Stimulated activated naive CD8-positive, alpha-beta T cell treated with anti-CD3 and anti-CD28 coated beads, Interleukin-15, Interleukin-2, amounts not matched to agents 100 ng/mL and 50 ng/mL, for 24 hours (primary cell): ENCODE data around the gene CPPED1.

Experiments
- H3K27ac Mint-ChIP-seq: one replicate; pipeline ENCODE4 v1.8.0; 2021; ENCODE audit warnings: mild to moderate bottlenecking, mixed read lengths
- H3K27me3 Mint-ChIP-seq: one replicate; pipeline ENCODE4 v1.8.0; 2021; ENCODE audit warnings: mixed read lengths
- H3K36me3 Mint-ChIP-seq: one replicate; pipeline ENCODE4 v1.8.0; 2021; ENCODE audit warnings: low read depth, mixed read lengths
- H3K4me1 Mint-ChIP-seq: one replicate; pipeline ENCODE4 v1.8.0; 2021; ENCODE audit warnings: low read depth, mixed read lengths
- H3K4me3 Mint-ChIP-seq: one replicate; pipeline ENCODE4 v1.8.0; 2021; ENCODE audit warnings: mild to moderate bottlenecking, mixed read lengths
- H3K9me3 Mint-ChIP-seq: one replicate; pipeline ENCODE4 v1.8.0; 2021; ENCODE audit warnings: mixed read lengths

The CPPED1 gene

DNA sequence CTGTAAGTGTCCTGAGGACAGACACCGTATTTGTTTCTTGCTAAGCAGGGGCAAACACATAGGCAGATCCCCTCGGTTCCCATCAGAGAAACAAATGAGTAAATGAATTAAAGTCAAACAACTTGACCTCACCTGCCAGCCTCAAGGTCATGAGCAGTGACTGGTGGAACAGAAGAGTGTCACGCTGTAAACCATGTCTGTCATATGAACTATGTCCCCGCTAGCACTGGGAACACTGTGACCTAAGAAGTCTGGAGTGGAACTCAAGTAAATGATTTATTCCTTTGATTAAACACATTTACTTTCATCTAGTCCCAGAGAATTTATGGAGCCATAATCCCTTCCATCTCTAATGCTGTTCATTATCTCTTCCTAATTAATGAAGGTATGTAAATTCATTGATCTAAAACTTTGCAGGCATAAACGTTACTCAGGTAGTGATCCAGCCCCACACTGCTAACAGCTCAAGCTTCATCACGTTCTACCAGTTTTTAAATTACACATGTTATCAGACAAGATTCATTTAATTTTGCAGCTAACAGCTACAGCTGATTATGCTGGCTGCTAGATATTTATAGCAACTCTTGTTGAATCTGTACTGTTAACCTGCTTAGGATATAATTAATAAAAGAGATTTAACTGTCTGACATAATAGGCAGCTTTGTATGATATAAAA, 38.7 kb downstream of the CPPED1 start:
- Mint-ChIP-seq H3K36me3 (peaks cover 4% of the 10 kb centered on the region), H3K4me1 (peaks cover 5% of the 10 kb centered on the region)

DNA sequence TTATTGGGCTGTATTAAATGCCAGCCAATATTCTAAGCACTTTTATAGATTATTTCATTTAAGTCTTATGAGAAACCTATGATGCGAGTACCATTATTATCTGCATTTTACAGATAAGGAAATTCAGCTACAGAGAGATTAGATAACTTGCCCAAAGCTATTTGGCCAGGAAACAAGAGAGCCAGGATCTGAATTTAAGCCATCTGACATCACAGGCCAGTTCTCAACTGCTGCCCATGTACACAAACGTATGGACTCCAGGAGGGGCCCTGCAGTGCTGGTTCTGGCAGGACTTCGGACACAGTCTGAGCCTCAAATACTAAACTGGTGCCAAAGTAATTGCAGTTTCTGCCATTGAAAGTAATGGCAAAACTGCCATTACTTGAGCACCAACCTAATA, 40.2 kb downstream of the CPPED1 start:
- Mint-ChIP-seq H3K36me3 (peaks cover 4% of the 10 kb centered on the region), H3K9me3 (no peaks in the 10 kb centered on the region), H3K4me3 (no peak overlapping the region), H3K4me1 (peaks cover 7% of the 10 kb centered on the region), H3K27me3 (no peaks in the 10 kb centered on the region), H3K27ac (no peak overlapping the region)

More for the DNA sequence above, 38.7 kb downstream of the CPPED1 start:
- no peak overlapping the region for H3K4me3 Mint-ChIP-seq
- no peaks in the 10 kb centered on the region for H3K27me3 Mint-ChIP-seq
- H3K27ac Mint-ChIP-seq = no peak overlapping the region
- no peaks in the 10 kb centered on the region for H3K9me3 Mint-ChIP-seq

DNA sequence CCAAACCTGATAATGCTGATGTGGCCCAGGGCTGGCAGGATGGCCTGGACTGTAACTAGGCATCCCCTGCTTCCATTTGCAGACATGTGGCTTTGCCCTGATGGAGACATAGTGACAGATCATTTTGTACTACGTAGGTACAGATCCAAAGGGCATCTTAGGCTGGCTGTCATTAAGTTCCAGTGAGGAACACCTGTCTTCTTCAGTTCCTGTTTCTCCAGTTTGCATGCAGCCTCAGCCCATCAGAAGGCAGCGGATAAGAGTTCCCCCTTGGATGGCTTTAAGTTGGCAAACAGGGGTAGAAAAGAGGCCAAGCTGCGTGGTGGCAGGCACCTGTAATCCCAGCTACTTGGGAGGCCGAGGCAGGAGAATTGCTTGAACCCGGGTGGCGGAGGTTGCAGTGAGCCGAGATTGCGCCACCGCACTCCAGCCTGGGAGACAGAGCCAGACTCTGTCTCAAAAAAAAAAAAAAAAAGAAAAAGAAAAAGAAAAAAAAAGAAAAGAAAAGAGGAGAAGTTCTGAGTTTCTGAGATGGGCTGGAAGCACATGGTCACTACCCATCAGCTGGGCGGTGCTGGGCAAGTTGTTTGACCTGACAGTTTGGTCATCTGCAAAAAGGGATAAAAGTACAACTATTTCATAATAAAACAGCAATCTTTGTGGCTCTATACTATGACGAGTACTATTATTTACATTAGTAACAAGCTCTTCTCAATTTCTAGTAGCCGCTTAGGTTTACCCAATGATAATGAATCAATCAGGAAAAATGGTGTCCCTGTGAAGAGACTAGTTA, 42.7 kb downstream of the CPPED1 start:
- no peak overlapping the region for H3K27ac Mint-ChIP-seq

DNA sequence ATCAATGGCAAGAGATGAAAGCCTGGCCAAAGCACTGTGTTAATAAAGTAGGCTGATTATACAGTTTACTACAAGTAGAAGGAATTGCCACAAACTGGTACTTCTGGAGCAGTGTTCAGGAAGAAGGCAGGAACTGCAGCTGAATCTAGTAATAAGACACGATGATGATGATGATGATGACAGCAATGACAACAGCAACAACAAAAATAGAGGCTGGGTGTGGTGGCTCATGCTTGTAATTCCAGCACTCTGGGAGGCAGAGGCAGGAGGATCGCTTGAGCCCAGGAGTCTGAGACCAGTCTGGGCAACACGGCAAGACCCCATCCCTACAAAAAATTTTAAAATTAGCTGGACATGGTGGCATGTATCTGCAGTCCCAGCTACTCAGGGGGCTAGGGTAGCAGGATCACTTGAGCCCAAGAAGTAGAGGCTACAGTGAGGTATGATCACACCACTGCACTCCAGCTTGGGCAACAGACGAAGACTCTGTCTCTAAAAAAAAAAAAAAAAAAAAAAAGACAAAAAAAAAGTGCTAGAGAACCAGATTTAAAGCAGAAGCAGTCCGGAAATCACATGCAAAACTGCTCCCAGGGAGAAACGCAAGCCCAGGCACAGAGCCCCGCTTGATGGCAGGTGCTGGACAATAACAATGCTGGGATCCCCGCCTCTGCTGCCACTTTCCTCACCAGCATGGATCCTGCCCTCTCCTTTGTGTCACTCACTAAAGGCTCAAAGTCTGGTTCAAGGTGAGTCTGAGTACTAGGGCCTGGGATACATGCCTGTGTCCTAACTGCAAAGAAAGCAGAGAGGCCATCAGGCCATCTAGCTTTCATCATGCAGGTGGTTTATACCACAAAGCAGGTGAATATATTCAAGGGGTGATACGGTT, 44.8 kb downstream of the CPPED1 start:
- Mint-ChIP-seq H3K27ac (no peak overlapping the region), H3K36me3 (peaks cover 4% of the 10 kb centered on the region), H3K4me1 (peaks cover 4% of the 10 kb centered on the region), H3K9me3 (no peaks in the 10 kb centered on the region), H3K27me3 (no peaks in the 10 kb centered on the region), H3K4me3 (no peak overlapping the region)

More for the DNA sequence above, 42.7 kb downstream of the CPPED1 start:
- peaks cover 4% of the 10 kb centered on the region for H3K36me3 Mint-ChIP-seq
- no peaks in the 10 kb centered on the region for H3K9me3 Mint-ChIP-seq
- no peak overlapping the region for H3K4me3 Mint-ChIP-seq
- H3K27me3 Mint-ChIP-seq = no peaks in the 10 kb centered on the region
- peaks cover 4% of the 10 kb centered on the region for H3K4me1 Mint-ChIP-seq

DNA sequence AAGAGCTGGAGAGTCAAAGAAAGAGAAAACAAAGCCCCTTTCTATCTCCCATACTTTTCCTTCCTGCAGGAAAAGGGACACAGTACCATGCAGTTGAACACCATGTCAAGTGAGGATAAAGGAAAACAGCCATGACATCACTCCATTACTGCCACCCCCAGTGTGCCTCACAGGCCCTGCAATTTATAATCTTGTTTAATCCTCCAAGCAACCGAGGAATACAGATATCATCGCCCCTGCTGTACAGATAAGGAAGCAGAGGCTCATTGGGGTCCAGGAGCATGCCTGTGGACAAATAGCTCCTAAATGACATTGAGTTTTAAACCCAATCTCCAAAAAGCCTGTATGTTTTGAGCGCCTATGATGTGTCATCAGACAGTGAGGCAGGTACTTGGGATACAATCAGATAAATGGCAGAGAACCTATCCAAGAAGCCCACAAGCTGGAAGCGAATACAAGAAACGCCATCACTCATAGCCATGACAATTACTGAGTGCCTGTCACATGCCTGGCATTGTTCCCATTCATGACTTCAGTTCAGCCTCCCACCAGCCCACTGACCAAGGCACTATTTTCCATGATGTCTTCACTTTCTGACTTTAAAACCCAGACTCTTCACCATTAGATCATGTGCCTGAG, 45.5 kb downstream of the CPPED1 start:
- Mint-ChIP-seq H3K4me1 (peaks cover 4% of the 10 kb centered on the region), H3K27me3 (no peaks in the 10 kb centered on the region), H3K27ac (no peak overlapping the region), H3K36me3 (peaks cover 4% of the 10 kb centered on the region), H3K9me3 (no peaks in the 10 kb centered on the region), H3K4me3 (no peak overlapping the region)

DNA sequence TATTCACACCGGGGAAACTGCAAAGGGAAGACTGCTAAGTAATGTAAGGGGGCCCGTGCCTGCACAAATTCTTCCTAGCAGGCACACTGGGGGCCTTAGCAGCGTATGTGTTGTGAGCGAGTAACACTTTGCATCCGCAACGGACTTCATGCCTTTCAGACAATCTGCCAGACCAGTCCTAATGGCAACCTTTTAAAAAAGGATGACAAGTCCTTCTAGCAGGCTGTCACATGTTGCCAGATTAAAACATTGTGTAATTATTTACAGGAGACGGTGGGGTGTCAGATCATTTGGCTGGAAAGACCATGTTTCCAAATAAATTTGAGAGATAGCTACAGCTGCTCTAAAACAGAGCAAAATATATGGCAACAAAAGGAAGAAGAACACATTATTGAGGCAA, 46.1 kb downstream of the CPPED1 start:
- Mint-ChIP-seq H3K9me3 (no peaks in the 10 kb centered on the region), H3K27me3 (no peaks in the 10 kb centered on the region), H3K36me3 (peaks cover 4% of the 10 kb centered on the region), H3K4me3 (no peak overlapping the region), H3K4me1 (peaks cover 4% of the 10 kb centered on the region), H3K27ac (no peak overlapping the region)

DNA sequence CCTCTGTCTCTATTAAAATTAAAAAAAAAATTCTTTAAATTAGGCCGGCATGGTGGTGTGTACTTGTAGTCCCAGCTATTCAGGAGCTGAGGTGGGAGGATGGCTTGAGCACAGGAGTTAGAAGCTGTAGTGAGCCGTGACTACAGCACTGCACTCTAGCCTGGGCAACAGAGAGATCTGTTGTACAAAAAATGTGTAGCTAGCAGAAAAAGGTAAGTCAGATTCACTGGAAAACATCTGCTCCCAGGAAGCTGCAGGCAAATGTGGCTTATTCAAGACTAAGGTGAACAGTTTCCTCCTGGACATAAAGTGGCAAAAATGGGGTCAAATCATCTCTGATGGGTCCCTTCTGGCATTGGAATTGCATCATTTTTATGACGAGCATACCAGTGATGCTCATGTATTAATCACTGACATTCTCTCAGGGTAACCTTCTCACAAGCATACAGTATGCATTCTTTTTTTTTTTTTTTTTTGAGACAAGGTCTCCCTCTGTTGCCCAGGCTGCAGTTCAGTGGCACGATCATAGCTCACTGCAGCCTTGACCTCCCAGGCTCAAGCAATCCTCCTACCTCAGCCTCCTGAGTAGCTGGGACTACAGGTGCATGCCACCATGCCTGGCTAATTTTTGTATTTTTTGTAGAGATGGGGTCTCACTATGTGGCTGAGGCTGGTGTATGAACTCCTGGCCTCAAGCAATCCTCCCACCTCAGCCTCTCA, 48.7 kb downstream of the CPPED1 start:
- no peak overlapping the region for H3K4me3 Mint-ChIP-seq

DNA sequence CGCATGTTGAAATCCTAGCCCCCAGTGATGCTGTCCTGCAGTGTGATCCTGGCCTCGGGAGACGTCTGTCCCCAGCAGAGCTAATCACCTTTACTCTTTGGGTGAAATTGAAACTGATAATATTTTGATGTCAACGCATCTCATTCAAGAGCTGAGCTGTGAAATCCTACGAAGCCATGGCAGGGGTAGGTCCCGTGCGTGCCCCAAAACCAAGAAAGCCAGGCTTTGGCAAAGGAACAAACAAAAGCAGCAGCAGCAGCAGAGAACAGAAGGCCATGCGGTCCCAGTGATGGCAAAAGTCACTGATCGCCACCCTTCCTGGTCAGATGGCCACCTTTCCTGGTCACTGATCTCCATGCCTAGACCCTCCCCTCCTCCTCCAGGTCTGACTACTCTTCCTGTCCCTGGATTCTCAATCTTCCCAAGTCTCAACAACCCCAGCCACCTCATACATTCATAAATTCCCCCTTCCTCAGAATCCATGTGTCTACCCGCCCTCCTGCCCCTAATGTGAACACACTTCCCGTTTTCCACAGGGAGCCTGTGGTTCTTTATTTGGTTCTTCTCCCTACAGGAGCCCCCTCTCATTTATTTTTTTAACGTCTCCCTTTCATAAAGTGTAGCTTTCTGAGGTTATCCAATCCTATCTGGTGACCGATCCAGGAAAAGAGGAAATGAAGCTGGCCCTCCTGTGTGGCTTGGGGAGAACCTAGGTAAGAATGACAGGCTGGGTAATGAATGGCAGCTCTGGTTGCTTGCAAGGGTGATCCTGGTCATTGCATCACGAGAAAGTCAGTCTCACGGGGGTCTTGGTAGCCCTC, 50.3 kb downstream of the CPPED1 start:
- Mint-ChIP-seq H3K4me1 (peaks cover 27% of the 10 kb centered on the region), H3K27ac (no peak overlapping the region), H3K27me3 (no peaks in the 10 kb centered on the region), H3K9me3 (peaks cover 5% of the 10 kb centered on the region), H3K36me3 (peaks cover 5% of the 10 kb centered on the region), H3K4me3 (no peak overlapping the region)

More for the DNA sequence above, 48.7 kb downstream of the CPPED1 start:
- Mint-ChIP-seq H3K4me1 (peaks cover 19% of the 10 kb centered on the region), H3K36me3 (peaks cover 5% of the 10 kb centered on the region), H3K9me3 (no peaks in the 10 kb centered on the region), H3K27ac (no peak overlapping the region), H3K27me3 (no peaks in the 10 kb centered on the region)

DNA sequence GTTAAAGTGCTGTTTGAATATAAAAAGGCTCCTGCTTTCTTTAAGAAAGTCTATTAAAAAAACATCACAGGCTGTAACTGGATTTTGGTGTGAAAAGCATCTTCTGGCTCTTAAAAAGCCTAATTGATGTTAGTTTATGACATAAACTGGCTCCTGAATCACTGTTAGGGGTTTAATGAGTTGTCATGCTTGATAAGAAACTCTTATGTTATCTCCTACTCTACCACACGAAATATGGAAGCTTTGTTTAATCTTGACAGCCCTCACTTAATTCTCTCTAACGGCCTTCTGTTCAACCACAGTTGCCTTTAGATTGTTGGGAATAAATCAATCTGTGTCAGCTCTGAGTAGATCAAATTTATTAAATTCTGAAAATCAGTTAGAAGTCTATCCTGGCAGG, 51.5 kb downstream of the CPPED1 start:
- Mint-ChIP-seq H3K27ac (no peak overlapping the region), H3K27me3 (no peaks in the 10 kb centered on the region), H3K4me1 (peaks cover 26% of the 10 kb centered on the region), H3K36me3 (peaks cover 5% of the 10 kb centered on the region), H3K9me3 (peaks cover 5% of the 10 kb centered on the region), H3K4me3 (no peak overlapping the region)

DNA sequence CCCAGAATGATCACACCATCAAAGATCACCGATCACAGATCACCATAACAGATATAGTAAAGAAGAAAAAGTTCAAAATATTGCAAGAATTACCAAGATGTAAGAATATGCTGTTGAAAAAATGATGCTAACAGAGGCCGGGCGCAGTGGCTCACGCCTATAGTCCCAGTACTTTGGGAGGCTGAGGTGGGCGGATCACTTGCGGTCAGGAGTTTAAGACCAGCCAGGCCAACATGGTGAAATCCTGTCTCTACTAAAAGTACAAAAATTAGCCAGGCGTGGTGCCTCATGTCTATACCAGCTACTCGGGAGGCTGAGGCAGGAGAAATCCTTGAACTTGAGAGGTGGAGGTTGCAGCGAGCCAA, 53.2 kb downstream of the CPPED1 start:
- peaks cover 8% of the 10 kb centered on the region for H3K9me3 Mint-ChIP-seq
- H3K4me1 Mint-ChIP-seq = peaks cover 26% of the 10 kb centered on the region
- peak overlapping the region; percentile 81 for H3K27ac Mint-ChIP-seq
- no peaks in the 10 kb centered on the region for H3K27me3 Mint-ChIP-seq
- peaks cover 9% of the 10 kb centered on the region for H3K36me3 Mint-ChIP-seq
- peak overlapping the region; percentile 42 for H3K4me3 Mint-ChIP-seq

DNA sequence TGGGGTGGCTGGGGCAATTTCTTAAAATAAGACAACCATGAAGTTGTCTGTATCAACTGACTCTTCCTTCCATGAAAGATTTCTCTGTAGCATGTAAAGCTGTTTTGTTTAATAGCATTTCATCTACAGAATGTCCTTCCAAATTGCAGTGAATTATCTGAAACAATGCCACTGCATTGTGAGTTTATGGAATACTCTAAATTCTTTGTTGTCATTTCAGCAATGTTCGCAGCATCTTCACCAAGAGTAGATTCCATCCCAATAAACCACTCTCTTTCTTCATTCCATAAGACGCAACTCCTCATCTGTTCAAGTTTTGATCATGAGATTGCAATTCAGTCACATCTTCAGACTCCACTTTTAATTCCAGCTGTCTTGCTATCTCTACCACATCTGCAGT, 54.6 kb downstream of the CPPED1 start:
- Mint-ChIP-seq H3K4me1 (peaks cover 26% of the 10 kb centered on the region), H3K36me3 (peaks cover 16% of the 10 kb centered on the region), H3K27me3 (no peaks in the 10 kb centered on the region), H3K4me3 (no peak overlapping the region), H3K27ac (peak overlapping the region; percentile 81), H3K9me3 (peaks cover 21% of the 10 kb centered on the region)

DNA sequence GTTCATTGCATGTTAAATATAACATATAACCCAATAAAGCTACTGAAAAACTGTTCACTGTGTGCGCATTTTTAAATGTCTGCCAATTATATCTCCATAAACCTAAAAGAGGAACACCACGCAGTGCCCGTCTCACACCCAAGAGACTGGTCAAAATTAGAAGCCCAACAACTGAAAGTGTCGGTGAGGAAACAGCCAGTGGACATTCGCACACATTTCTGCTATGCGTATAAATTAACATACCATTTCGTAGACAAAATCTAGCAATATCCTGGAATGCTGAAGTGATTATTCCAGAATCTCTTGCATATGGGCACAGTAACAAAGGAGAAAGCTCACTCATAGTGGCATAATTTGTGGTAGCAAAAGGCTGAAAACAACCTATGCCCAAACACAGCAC, 55.9 kb downstream of the CPPED1 start:
- H3K4me1 Mint-ChIP-seq = peaks cover 26% of the 10 kb centered on the region
- H3K27me3 Mint-ChIP-seq = no peaks in the 10 kb centered on the region
- H3K4me3 Mint-ChIP-seq = no peak overlapping the region
- H3K9me3 Mint-ChIP-seq = peaks cover 27% of the 10 kb centered on the region
- H3K27ac Mint-ChIP-seq = no peak overlapping the region
- peaks cover 21% of the 10 kb centered on the region for H3K36me3 Mint-ChIP-seq

DNA sequence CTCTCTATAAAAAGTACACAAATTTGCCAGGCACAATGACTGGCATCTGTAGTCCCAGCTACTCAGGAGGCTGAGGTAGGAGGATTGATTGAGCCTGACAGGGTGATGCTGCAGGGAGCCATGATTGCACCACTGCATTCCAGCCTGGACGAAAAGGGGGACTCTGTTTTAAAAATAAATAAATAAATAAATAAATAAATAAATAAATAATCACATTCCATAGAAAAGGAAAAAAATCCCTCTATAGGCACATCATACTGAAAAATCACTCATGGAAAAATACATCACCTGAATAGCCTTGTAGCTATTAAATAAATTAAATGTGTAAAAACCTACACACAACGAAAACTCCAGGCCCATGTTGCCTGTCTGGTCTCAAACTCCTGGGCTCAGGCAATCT, 56.4 kb downstream of the CPPED1 start:
- H3K9me3 Mint-ChIP-seq = peaks cover 27% of the 10 kb centered on the region
- H3K36me3 Mint-ChIP-seq = peaks cover 21% of the 10 kb centered on the region
- no peaks in the 10 kb centered on the region for H3K27me3 Mint-ChIP-seq
- H3K27ac Mint-ChIP-seq = no peak overlapping the region
- no peak overlapping the region for H3K4me3 Mint-ChIP-seq
- peaks cover 26% of the 10 kb centered on the region for H3K4me1 Mint-ChIP-seq
